Uterus (tissue), 4 donors: ENCODE data around the gene ASPRV1. TPM values are rescaled to one million over a fixed set of nuclear protein-coding genes. Genes with fewer than 3 reads are reported as not detected.

Experiments
- DNase-seq, 2 donors: peaks; one replicate each; pipeline ENCODE4 v3.0.0-alpha.2; 2019 to 2020
- H3K27ac ChIP-seq, 2 donors: fragments of 200-600 bp; sonication (generic); 1 replicate in 1 of 2; 2 replicates in 1 of 2; pipeline ENCODE4 v1.5.1; 2016 to 2018
- H3K27me3 ChIP-seq, 2 donors: fragments of 200-600 bp; sonication (generic); one replicate each; pipeline ENCODE4 v1.5.1; 2018 to 2019; ENCODE audit warnings: control low read depth in 1 of 2
- H3K36me3 ChIP-seq, 2 donors: fragments of 200-600 bp; sonication (generic); one replicate each; pipeline ENCODE4 v1.5.1; 2019; ENCODE audit warnings: control low read depth in 1 of 2
- H3K4me1 ChIP-seq, 2 donors: fragments of 200-600 bp; sonication (generic); one replicate each; pipeline ENCODE4 v1.5.1; 2018 to 2019; ENCODE audit warnings: control low read depth in 1 of 2
- H3K4me3 ChIP-seq, 2 donors: fragments of 200-600 bp; sonication (generic); 1 replicate in 1 of 2; 2 replicates in 1 of 2; pipeline ENCODE4 v1.5.1; 2018 to 2019; ENCODE audit warnings: mild to moderate bottlenecking in 1 of 2
- H3K9me3 ChIP-seq, 2 donors: fragments of 200-600 bp; sonication (generic); one replicate each; pipeline ENCODE4 v1.5.1; 2019; ENCODE audit warnings: control low read depth in 1 of 2
- POLR2A ChIP-seq, 2 donors: fragments of 450-650 bp; IDR thresholded peaks; one replicate each; pipeline ENCODE4 v1.6.1; 2016; ENCODE audit warnings: antibody characterized with exemption in 2 of 2, mild to moderate bottlenecking in 1 of 2, moderate library complexity in 1 of 2
- intact Hi-C: fragments of 100-400 bp; cut with DNase I; formaldehyde crosslinking; loops from one replicate; pipeline ENCODE4 v1.15.1; 2023; ENCODE audit warnings: low total_unique reads
- total RNA-seq, 4 donors: library from RNA; depleted of rRNA in 3 of 4; stranded (reverse); fragments of >200 nt in 3 of 4; gene quantifications; one replicate each; pipeline versions ENCODE4 v1.1.0 to v1.2.4, GENCODE V29; 2014 to 2023
- TF ChIP-seq, protein P1 (sequence below), 4 experiments: fragments of 200-600 bp in 2 of 4; fragments of 450-650 bp in 2 of 4; sonication (generic) in 2 of 4; IDR thresholded peaks; one replicate each; pipeline ENCODE4 v1.5.1; 2016 to 2019; ENCODE audit warnings: antibody characterized with exemption in 4 of 4, mild to moderate bottlenecking in 2 of 4, moderate library complexity in 1 of 4
- donor health status: DM: yes; HTN: yes; CAD: no.

The ASPRV1 gene
- total RNA-seq, 4 donors from 2014 or later: 4.4 to 8.1 (median 5.2) TPM; not detected in 1

DNA sequence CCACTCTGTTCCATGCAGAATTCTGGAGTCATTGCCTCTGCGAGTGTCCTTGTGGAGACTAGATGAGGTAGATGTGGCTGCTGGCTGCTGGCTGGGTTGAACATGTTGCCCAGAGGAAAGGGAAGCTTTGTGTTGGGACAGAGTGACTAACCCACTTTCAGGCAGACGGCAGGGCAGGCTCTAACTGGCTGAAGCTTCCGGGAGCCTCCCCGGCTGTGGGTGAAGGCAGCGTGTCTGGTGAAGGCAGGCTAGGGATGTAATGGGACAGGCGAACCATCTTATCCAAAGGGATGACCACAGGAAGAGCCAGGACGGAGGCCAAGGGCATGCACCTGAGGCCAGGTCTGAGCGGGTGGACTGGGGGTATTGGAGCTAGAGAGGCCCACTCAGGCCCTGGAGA is 16.0 kb downstream of the ASPRV1 start:
- H3K9me3 ChIP-seq: no peaks in the 10 kb centered on the region
- no peak for DNase-seq

DNA sequence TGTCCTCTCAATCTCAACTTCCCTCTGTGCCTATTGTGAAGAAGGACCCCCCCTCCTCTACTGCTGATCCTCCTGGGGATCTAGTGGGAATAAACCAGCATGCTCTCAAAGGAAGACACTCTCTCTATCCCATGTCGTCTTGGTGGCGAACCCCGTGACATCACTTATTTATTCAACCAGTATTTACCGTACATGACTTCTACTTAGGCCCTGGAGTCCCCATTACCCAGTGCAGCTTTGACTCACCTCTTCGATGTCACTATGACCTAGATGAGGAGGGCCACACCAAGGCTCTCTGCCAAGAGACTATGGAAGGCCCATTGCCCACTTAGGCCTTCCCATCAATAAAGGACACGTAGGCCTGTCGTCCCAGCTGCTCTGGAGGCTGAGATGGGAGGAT is 16.7 kb downstream of the ASPRV1 start:
- H3K4me1 ChIP-seq: no peaks in the 10 kb centered on the region
- intact Hi-C loops: no loop called here
- H3K9me3 ChIP-seq: no peaks in the 10 kb centered on the region
- H3K27ac ChIP-seq: no peak overlapping the region
- H3K4me3 ChIP-seq: no peak overlapping the region
- no peak for TF ChIP-seq POLR2A (IDR thresholded peaks at IDR 0.05)
- TF ChIP-seq, protein P1, sequence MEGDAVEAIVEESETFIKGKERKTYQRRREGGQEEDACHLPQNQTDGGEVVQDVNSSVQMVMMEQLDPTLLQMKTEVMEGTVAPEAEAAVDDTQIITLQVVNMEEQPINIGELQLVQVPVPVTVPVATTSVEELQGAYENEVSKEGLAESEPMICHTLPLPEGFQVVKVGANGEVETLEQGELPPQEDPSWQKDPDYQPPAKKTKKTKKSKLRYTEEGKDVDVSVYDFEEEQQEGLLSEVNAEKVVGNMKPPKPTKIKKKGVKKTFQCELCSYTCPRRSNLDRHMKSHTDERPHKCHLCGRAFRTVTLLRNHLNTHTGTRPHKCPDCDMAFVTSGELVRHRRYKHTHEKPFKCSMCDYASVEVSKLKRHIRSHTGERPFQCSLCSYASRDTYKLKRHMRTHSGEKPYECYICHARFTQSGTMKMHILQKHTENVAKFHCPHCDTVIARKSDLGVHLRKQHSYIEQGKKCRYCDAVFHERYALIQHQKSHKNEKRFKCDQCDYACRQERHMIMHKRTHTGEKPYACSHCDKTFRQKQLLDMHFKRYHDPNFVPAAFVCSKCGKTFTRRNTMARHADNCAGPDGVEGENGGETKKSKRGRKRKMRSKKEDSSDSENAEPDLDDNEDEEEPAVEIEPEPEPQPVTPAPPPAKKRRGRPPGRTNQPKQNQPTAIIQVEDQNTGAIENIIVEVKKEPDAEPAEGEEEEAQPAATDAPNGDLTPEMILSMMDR (IDR thresholded peaks at IDR 0.05): no peak
- no peak for DNase-seq
- no peaks in the 10 kb centered on the region for H3K27me3 ChIP-seq
- no peaks in the 10 kb centered on the region for H3K36me3 ChIP-seq

More for the DNA sequence above, 16.0 kb downstream of the ASPRV1 start:
- no peak overlapping the region for H3K27ac ChIP-seq
- H3K4me3 ChIP-seq: no peak overlapping the region
- H3K4me1 ChIP-seq: no peaks in the 10 kb centered on the region
- intact Hi-C loops: no loop called here
- no peaks in the 10 kb centered on the region for H3K27me3 ChIP-seq
- TF ChIP-seq, protein P1 (IDR thresholded peaks at IDR 0.05): no peak
- no peak for TF ChIP-seq POLR2A (IDR thresholded peaks at IDR 0.05)
- H3K36me3 ChIP-seq: no peaks in the 10 kb centered on the region

DNA sequence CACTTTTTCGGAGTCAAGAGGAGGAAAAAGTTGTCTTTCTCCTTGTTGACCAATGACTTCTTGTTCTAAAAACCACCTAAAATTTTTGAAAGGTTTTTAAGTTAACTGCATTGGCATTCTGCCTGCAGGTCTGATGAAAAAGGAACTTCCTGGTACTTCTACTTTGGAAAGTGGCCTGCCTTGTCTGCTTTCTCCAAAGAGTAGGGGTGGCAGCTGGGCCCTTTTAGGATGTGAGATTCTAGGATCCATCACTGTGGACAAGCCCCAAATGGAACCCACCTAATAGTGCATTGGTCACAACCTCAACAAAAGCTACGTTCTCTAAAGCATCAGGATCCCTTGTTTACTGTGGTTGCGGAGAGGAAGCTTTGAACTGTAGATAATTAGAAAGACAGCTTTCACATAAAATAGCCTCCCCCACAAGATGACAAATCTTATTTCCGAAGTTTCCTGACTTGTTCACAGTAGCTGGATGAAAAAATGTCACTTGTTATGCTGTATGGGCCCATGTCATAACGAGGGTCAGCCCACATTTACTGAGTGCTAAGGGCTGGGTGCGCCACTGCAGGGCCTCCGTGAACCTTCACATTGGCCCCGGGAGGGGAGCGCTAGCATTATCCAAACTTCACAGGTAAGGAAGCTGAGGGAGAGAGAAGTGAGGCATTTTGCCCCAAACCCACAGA is 17.4 kb downstream of the ASPRV1 start:
- no peak for DNase-seq
- no peak overlapping the region for H3K27ac ChIP-seq
- H3K4me1 ChIP-seq: no peaks in the 10 kb centered on the region
- no peaks in the 10 kb centered on the region for H3K27me3 ChIP-seq
- no peaks in the 10 kb centered on the region for H3K9me3 ChIP-seq
- intact Hi-C loops: no loop called here
- no peaks in the 10 kb centered on the region for H3K36me3 ChIP-seq
- no peak overlapping the region for H3K4me3 ChIP-seq
- TF ChIP-seq, protein P1 (IDR thresholded peaks at IDR 0.05): no peak
- no peak for TF ChIP-seq POLR2A (IDR thresholded peaks at IDR 0.05)

DNA sequence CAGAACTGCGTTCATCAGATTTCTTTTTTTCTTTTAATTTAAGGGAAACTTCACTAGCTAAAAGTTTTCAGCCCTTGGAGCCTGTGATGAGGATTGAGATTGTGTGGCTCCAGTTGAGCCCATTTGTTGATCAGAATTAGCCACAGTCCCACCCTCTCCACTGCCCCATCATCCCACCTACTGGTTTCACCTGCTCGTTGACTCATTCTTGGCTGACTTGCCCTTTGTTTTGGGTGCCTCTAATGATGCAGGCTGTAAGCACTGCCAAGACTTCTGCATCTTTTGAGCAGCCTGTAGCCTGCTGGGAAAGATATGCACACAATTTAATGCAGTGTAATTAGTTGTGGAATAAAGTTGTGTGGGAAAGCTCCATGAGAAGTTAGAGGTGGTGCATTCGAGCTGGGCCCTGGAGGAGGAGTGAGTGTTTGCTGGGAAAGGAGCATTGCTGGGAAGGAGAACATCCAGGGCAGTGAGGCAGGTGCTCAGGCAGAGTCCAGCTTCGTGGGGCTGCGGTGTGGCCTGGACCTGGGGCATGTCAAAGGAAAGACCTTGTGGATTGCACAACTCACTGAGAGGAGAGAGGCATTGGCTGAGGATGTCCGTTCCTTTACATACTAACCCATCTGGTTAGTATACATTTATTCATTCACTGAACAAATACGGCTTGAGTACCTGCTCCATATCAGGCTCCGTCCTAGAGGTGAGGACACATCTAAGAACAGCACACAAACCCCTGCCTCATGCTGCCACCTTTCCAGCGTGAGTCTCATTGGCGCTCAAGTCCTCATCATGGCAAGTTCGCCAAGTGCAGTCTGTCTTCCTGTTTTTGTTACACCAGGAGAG is 18.2 kb downstream of the ASPRV1 start:
- Histone ChIP-seq H3K27ac (no peak overlapping the region), H3K36me3 (no peaks in the 10 kb centered on the region), H3K4me3 (no peak overlapping the region), H3K4me1 (no peaks in the 10 kb centered on the region), H3K9me3 (no peaks in the 10 kb centered on the region), H3K27me3 (no peaks in the 10 kb centered on the region)
- intact Hi-C loops: no loop called here
- TF ChIP-seq, protein P1 (IDR thresholded peaks at IDR 0.05): no peak
- no peak for TF ChIP-seq POLR2A (IDR thresholded peaks at IDR 0.05)
- no peak for DNase-seq

DNA sequence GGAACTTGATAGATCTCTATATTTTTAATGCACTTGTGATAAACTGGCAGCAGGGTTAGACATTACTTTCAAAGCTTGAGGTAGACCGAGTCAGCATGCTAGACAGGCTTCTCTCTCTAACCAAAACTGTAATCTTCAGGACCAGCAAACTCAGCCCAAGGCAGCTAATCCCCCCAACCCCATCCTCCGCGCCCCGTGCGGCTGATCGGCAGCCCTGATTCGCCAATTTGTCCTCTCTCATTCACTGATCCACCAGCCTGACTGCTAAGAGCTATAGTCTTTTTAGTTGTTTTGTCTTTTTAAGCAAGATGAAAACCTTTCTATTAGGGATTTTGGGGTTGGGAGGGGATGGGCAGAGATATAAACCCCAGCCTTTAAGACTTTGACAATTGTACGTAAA is 20.7 kb downstream of the ASPRV1 start:
- H3K9me3 ChIP-seq: no peaks in the 10 kb centered on the region
- intact Hi-C loops: no loop called here
- no peaks in the 10 kb centered on the region for H3K36me3 ChIP-seq
- TF ChIP-seq POLR2A (IDR thresholded peaks at IDR 0.05): no peak
- TF ChIP-seq, protein P1 (IDR thresholded peaks at IDR 0.05): no peak
- H3K4me3 ChIP-seq: no peak overlapping the region
- DNase-seq: no peak
- no peaks in the 10 kb centered on the region for H3K4me1 ChIP-seq
- H3K27ac ChIP-seq: no peak overlapping the region
- no peaks in the 10 kb centered on the region for H3K27me3 ChIP-seq
